Measurements from ENCODE around the gene SLC6A9. TPM values are rescaled to one million over a fixed set of nuclear protein-coding genes. Genes with fewer than 3 reads are reported as not detected.

The SLC6A9 gene
- total RNA-seq (2022): 35.9 and 45.0 TPM in 2 replicates
- percentile 57 among the genes with signal in this experiment for Bru-seq, nascent RNA
- BruChase-seq, experiment 1, labeled RNA remaining after a 2-hour chase: percentile 62 among the genes with signal in this experiment
- BruChase-seq, experiment 2, labeled RNA remaining after a 6-hour chase: percentile 66 among the genes with signal in this experiment
- long read RNA-seq, partial matches to known transcripts: 1 of 14 reads
- long read RNA-seq, other reads (novel, unspliced or antisense): 13 of 14 reads

DNA sequence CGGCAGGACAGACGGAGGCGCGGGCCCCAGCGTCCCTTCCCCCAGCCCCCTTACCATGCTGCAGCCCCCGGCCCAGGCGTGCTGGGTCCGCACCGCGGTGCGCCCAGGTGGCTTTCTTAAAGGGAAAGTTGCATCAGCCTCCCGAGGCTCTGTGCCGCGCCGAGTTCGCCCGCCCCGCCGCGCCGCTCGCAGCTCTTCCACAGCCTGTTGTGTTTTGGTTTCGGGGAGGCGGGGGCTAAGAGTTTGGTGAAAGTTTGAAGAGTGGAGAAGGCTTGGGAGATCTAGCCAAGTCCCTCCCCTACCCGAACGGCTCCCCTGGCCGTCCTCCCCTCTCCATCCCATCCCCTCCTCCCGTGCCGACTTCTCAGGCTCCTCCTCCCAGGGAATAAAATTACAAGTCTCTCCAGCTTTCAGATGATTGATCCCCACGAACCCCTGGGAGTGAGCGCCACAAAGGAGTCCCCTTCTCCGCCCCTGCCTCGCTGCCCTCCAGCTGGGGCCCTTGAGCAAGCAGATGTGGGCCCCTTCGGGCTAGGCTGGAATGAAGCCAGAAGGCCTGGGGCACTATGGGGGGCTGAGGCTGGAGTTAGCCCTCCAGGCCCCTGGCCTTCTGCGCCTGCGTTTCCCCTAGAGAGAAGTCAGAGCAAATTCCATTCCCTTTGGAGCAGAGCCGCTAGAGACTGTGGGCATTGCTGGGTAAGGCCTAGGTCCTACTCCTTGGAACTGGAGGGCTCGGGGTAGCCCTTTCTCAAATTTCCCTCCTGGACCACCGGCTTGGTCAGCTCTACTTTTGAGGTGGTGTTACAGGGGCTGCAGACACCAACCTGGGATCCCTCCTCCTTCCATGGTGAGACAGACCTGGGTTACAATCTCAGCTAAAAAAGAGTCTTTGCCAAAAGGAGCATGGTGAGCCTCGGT lies at the start of gene SLC6A9:
Gene SLC6A9, minus strand, starts transcription at position 211 of the 918 bp plus-strand sequence. CDS start 7,185 bp downstream, outside the sequence.
- POLR2A ChIA-PET: interaction anchor here (0.7 kb wide), 1 partner anchor 325 kb away, joined by 9 read pairs; no protein-coding TSS in a partner anchor
- TF ChIP-seq, protein P1, sequence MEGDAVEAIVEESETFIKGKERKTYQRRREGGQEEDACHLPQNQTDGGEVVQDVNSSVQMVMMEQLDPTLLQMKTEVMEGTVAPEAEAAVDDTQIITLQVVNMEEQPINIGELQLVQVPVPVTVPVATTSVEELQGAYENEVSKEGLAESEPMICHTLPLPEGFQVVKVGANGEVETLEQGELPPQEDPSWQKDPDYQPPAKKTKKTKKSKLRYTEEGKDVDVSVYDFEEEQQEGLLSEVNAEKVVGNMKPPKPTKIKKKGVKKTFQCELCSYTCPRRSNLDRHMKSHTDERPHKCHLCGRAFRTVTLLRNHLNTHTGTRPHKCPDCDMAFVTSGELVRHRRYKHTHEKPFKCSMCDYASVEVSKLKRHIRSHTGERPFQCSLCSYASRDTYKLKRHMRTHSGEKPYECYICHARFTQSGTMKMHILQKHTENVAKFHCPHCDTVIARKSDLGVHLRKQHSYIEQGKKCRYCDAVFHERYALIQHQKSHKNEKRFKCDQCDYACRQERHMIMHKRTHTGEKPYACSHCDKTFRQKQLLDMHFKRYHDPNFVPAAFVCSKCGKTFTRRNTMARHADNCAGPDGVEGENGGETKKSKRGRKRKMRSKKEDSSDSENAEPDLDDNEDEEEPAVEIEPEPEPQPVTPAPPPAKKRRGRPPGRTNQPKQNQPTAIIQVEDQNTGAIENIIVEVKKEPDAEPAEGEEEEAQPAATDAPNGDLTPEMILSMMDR (IDR thresholded peaks at IDR 0.05; ENCODE audit: insufficient read depth in 1 of 2, low read depth in 1 of 2, low read length in 1 of 2, severe bottlenecking in 1 of 2, unreplicated experiment in 1 of 2): no peak

DNA sequence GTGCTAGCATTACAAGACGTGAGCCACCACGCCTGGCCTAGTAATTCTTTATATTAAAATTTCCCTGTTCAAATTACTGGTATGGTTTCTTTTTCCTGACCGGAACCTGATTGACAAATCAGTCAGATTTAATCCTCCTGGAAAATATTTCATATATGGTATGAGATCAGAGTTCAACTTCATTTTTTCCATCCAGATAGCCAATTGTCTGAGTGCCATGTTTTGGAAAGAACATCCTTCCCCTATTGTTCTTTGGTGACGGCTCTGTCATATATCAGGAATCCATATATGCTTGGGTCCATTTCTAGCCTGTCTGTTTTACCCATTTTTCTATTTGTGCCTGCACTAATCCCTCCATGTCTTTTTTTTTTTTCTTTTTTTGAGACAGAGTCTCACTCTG lies 48.3 kb upstream of the SLC6A9 start:
- Histone ChIP-seq H3K4me3 (ENCODE audit: low read depth, low read length) (no peak overlapping the region), H3K9me3 (no peaks in the 10 kb centered on the region), H3K36me3 (ENCODE audit: control insufficient read depth, insufficient read depth, low read length) (no peaks in the 10 kb centered on the region), H3K27me3 (replicated peaks; ENCODE audit: control insufficient read depth, insufficient read depth, low read length) (no peaks in the 10 kb centered on the region), H3K4me1 (no peaks in the 10 kb centered on the region)
- no TSS peak for BruUV-seq (replicated peaks)
- intact Hi-C loops (cut with micrococcal nuclease; ENCODE audit: unreplicated experiment): no loop called here
- Mint-ChIP-seq H3K36me3 (ENCODE audit: insufficient read depth, unreplicated experiment) (no peaks in the 10 kb centered on the region), H3K27ac (ENCODE audit: unreplicated experiment) (no peak overlapping the region), H3K9me3 (ENCODE audit: unreplicated experiment) (no peaks in the 10 kb centered on the region), H3K4me3 (ENCODE audit: unreplicated experiment) (no peak overlapping the region), H3K4me1 (ENCODE audit: low read depth, unreplicated experiment) (no peaks in the 10 kb centered on the region), H3K27me3 (ENCODE audit: insufficient read depth, unreplicated experiment) (peaks cover 3% of the 10 kb centered on the region)
- TF ChIP-seq, protein P1 (IDR thresholded peaks at IDR 0.05; ENCODE audit: insufficient read depth in 1 of 2, low read depth in 1 of 2, low read length in 1 of 2, severe bottlenecking in 1 of 2, unreplicated experiment in 1 of 2): no peak
- ChIA-PET POLR2A (no interaction called here), CTCF (no interaction called here)
- no peak for DNase-seq

More for the DNA sequence above, at the start of gene SLC6A9:
- Histone ChIP-seq H3K27me3 (replicated peaks; ENCODE audit: control insufficient read depth, insufficient read depth, low read length) (no peaks in the 10 kb centered on the region), H3K36me3 (ENCODE audit: control insufficient read depth, insufficient read depth, low read length) (no peaks in the 10 kb centered on the region), H3K4me1 (peaks cover 17% of the 10 kb centered on the region), H3K4me3 (ENCODE audit: low read depth, low read length) (peak within 1 kb of the TSS; percentile 75), H3K9me3 (no peaks in the 10 kb centered on the region)
- no peaks in the 10 kb centered on the region for H3K27me3 Mint-ChIP-seq (ENCODE audit: insufficient read depth, unreplicated experiment)
- BruUV-seq (replicated peaks): no TSS peak
- H3K36me3 Mint-ChIP-seq (ENCODE audit: insufficient read depth, unreplicated experiment): peaks cover 9% of the 10 kb centered on the region
- intact Hi-C loops (cut with micrococcal nuclease; ENCODE audit: unreplicated experiment): no loop called here
- H3K4me3 Mint-ChIP-seq (ENCODE audit: unreplicated experiment): peak within 1 kb of the TSS; percentile 94
- H3K4me1 Mint-ChIP-seq (ENCODE audit: low read depth, unreplicated experiment): peaks cover 32% of the 10 kb centered on the region
- peaks cover 8% of the 10 kb centered on the region for H3K9me3 Mint-ChIP-seq (ENCODE audit: unreplicated experiment)
- peak; percentile 46 to 60 for DNase-seq
- CTCF ChIA-PET: interaction anchor here (0.6 to 1.3 kb wide), 2 partner anchors 11 to 85 kb away, joined by 5 to 9 read pairs; no protein-coding TSS in a partner anchor
- peak within 1 kb of the TSS; percentile 81 for H3K27ac Mint-ChIP-seq (ENCODE audit: unreplicated experiment)

- Mint-ChIP-seq H3K27ac (ENCODE audit: unreplicated experiment) (no peak overlapping the region), H3K4me1 (ENCODE audit: low read depth, unreplicated experiment) (no peaks in the 10 kb centered on the region), H3K9me3 (ENCODE audit: unreplicated experiment) (no peaks in the 10 kb centered on the region), H3K36me3 (ENCODE audit: insufficient read depth, unreplicated experiment) (no peaks in the 10 kb centered on the region), H3K4me3 (ENCODE audit: unreplicated experiment) (no peak overlapping the region), H3K27me3 (ENCODE audit: insufficient read depth, unreplicated experiment) (peaks cover 9% of the 10 kb centered on the region)
- Histone ChIP-seq H3K4me1 (no peaks in the 10 kb centered on the region), H3K9me3 (no peaks in the 10 kb centered on the region), H3K27me3 (replicated peaks; ENCODE audit: control insufficient read depth, insufficient read depth, low read length) (no peaks in the 10 kb centered on the region), H3K4me3 (ENCODE audit: low read depth, low read length) (no peak overlapping the region), H3K36me3 (ENCODE audit: control insufficient read depth, insufficient read depth, low read length) (no peaks in the 10 kb centered on the region)
- no TSS peak for BruUV-seq (replicated peaks)
- no peak for DNase-seq
- ChIA-PET POLR2A (no interaction called here), CTCF (no interaction called here)
- TF ChIP-seq, protein P1 (IDR thresholded peaks at IDR 0.05; ENCODE audit: insufficient read depth in 1 of 2, low read depth in 1 of 2, low read length in 1 of 2, severe bottlenecking in 1 of 2, unreplicated experiment in 1 of 2): no peak
- intact Hi-C loops (cut with micrococcal nuclease; ENCODE audit: unreplicated experiment): no loop called here
Measured at GRCh38 chr1:44078104-44078503, 46.8 kb upstream of the SLC6A9 start.

All from Caco-2 (cell line).